ENCODE measurements around the gene SLC8A1. TPM values are rescaled to one million over a fixed set of nuclear protein-coding genes. Genes with fewer than 3 reads are reported as not detected.

The SLC8A1 gene
- total RNA-seq, 1 donor from 2014 or later: 1.9 TPM

GRCh38 chr2:40448476-40449079 is 3.3 kb downstream of the SLC8A1 start:
- peaks cover 14% of the 10 kb centered on the region for H3K27me3 Mint-ChIP-seq (ENCODE audit: unreplicated experiment)
- DNase-seq: no peak
- peak; percentile 54 for TF ChIP-seq CTCF (IDR thresholded peaks at IDR 0.05; ENCODE audit: partially characterized antibody, unreplicated experiment)
- peaks cover 6% of the 10 kb centered on the region for H3K36me3 Mint-ChIP-seq (ENCODE audit: unreplicated experiment)
- H3K4me3 Mint-ChIP-seq (ENCODE audit: unreplicated experiment): no peak overlapping the region
- H3K4me1 Mint-ChIP-seq (ENCODE audit: low read depth, unreplicated experiment): peaks cover 13% of the 10 kb centered on the region
- peaks cover 4% of the 10 kb centered on the region for H3K9me3 Mint-ChIP-seq (ENCODE audit: unreplicated experiment)
- no peak overlapping the region for H3K27ac Mint-ChIP-seq (ENCODE audit: unreplicated experiment)

- Mint-ChIP-seq H3K27ac (ENCODE audit: unreplicated experiment) (no peak overlapping the region), H3K27me3 (ENCODE audit: unreplicated experiment) (peaks cover 2% of the 10 kb centered on the region), H3K4me1 (ENCODE audit: low read depth, unreplicated experiment) (peaks cover 4% of the 10 kb centered on the region), H3K9me3 (ENCODE audit: unreplicated experiment) (no peaks in the 10 kb centered on the region), H3K4me3 (ENCODE audit: unreplicated experiment) (no peak overlapping the region), H3K36me3 (ENCODE audit: unreplicated experiment) (no peaks in the 10 kb centered on the region)
- no peak for DNase-seq
- no peak for TF ChIP-seq CTCF (IDR thresholded peaks at IDR 0.05; ENCODE audit: partially characterized antibody, unreplicated experiment)
These were observed 6.4 kb downstream of the SLC8A1 start for GRCh38 chr2:40445467-40445866.

GRCh38 chr2:40440835-40441234 is 11.1 kb downstream of the SLC8A1 start:
- no peaks in the 10 kb centered on the region for H3K4me1 Mint-ChIP-seq (ENCODE audit: low read depth, unreplicated experiment)
- no peak for TF ChIP-seq CTCF (IDR thresholded peaks at IDR 0.05; ENCODE audit: partially characterized antibody, unreplicated experiment)
- H3K27ac Mint-ChIP-seq (ENCODE audit: unreplicated experiment): no peak overlapping the region
- H3K4me3 Mint-ChIP-seq (ENCODE audit: unreplicated experiment): no peak overlapping the region
- H3K9me3 Mint-ChIP-seq (ENCODE audit: unreplicated experiment): no peaks in the 10 kb centered on the region
- H3K36me3 Mint-ChIP-seq (ENCODE audit: unreplicated experiment): no peaks in the 10 kb centered on the region
- H3K27me3 Mint-ChIP-seq (ENCODE audit: unreplicated experiment): no peaks in the 10 kb centered on the region
- DNase-seq: no peak

DNA sequence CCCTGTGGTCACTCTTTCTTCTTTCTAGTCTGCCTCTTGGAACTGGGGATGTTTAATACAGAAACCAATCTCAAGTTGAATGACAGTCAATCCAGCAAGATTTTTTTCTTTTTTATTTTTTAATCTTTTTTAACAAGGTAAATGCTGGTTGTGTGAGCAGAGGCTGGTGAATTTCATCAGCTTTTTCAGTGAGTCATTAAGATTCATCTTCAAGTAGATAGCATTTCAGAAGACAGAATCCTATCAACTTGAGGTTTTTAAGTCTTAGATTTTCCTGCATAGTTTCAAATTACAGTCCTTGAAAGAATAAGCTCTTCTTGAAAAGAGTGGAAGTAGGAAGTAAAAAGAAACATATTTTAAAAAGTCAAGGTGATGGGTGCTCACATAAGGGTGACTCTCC is 12.4 kb downstream of the SLC8A1 start:
- H3K36me3 Mint-ChIP-seq (ENCODE audit: unreplicated experiment): no peaks in the 10 kb centered on the region
- peaks cover 2% of the 10 kb centered on the region for H3K9me3 Mint-ChIP-seq (ENCODE audit: unreplicated experiment)
- H3K4me1 Mint-ChIP-seq (ENCODE audit: low read depth, unreplicated experiment): peaks cover 4% of the 10 kb centered on the region
- no peak for DNase-seq
- H3K4me3 Mint-ChIP-seq (ENCODE audit: unreplicated experiment): no peak overlapping the region
- no peak overlapping the region for H3K27ac Mint-ChIP-seq (ENCODE audit: unreplicated experiment)
- no peak for TF ChIP-seq CTCF (IDR thresholded peaks at IDR 0.05; ENCODE audit: partially characterized antibody, unreplicated experiment)
- H3K27me3 Mint-ChIP-seq (ENCODE audit: unreplicated experiment): no peaks in the 10 kb centered on the region

DNA sequence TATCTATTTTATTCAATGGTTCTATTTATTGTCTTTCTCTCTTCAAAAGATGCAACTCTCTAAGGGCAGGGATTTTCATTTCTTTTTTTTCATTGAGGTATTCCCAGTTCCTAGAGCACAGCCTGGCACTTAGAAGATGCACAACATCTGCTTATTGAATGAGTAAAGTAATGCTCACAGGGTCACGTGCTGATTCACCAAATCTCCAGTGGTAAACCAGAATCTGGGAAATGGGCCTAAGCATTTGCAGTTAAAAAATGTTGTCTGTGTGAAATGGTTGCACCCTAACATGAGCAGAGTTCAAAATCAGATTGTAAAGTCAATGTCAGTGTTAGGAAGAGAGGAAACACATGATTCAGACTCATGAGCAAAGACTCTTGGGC is 15.8 kb downstream of the SLC8A1 start:
- Mint-ChIP-seq H3K36me3 (ENCODE audit: unreplicated experiment) (no peaks in the 10 kb centered on the region), H3K4me3 (ENCODE audit: unreplicated experiment) (no peak overlapping the region), H3K9me3 (ENCODE audit: unreplicated experiment) (peaks cover 6% of the 10 kb centered on the region), H3K27ac (ENCODE audit: unreplicated experiment) (no peak overlapping the region), H3K27me3 (ENCODE audit: unreplicated experiment) (peaks cover 3% of the 10 kb centered on the region), H3K4me1 (ENCODE audit: low read depth, unreplicated experiment) (peaks cover 14% of the 10 kb centered on the region)
- no peak for TF ChIP-seq CTCF (IDR thresholded peaks at IDR 0.05; ENCODE audit: partially characterized antibody, unreplicated experiment)
- no peak for DNase-seq
